OCI-LY3 (cell line): Measurements from ENCODE around the gene B4GALNT4.

Experiments used
- H2AFZ ChIP-seq: fragments of 200-600, 300-600 bp; shearing (Covaris generic); 2 replicates; pipeline ENCODE4 v1.6.0; 2014; ENCODE audit warnings: antibody characterized with exemption, low read depth, low read length
- H3K27ac ChIP-seq: fragments of 200-600, 300-600 bp; sonication (generic); 2 replicates; pipeline ENCODE4 v1.5.1; 2014; ENCODE audit warnings: mild to moderate bottlenecking, low read length, moderate library complexity, mixed read lengths
- H3K27me3 ChIP-seq: fragments of 200-600, 300-600 bp; sonication (generic); 2 replicates; pipeline ENCODE4 v1.6.1; 2014; ENCODE audit warnings: low read depth, low read length, mixed read lengths
- H3K36me3 ChIP-seq: fragments of 200-600, 300-600 bp; sonication (generic); replicated peaks from 2 replicates; pipeline ENCODE3; 2014; ENCODE audit warnings: low read depth, low read length, mixed read lengths
- H3K4me1 ChIP-seq: fragments of 300-600, 200-600 bp; sonication (generic); 2 replicates; pipeline ENCODE4 v1.6.1; 2014; ENCODE audit warnings: low read length, mixed read lengths
- H3K4me2 ChIP-seq: fragments of 200-600, 300-600 bp; sonication (generic); 2 replicates; pipeline ENCODE4 v1.6.1; 2014; ENCODE audit warnings: low read length, mixed read lengths
- H3K4me3 ChIP-seq: fragments of 300-600, 200-600 bp; sonication (generic); 2 replicates; pipeline ENCODE4 v1.5.1; 2014; ENCODE audit warnings: antibody characterized with exemption, mild to moderate bottlenecking, low read length, moderate library complexity
- H3K79me2 ChIP-seq: fragments of 300-600, 200-600 bp; shearing (Covaris generic); 2 replicates; pipeline ENCODE4 v1.6.1; 2014; ENCODE audit warnings: mild to moderate bottlenecking, low read length, mixed read lengths
- H3K9ac ChIP-seq: fragments of 300-600, 200-600 bp; shearing (Covaris generic); 2 replicates; pipeline ENCODE4 v1.6.0; 2014; ENCODE audit warnings: mild to moderate bottlenecking, low read length, moderate library complexity
- H3K9me3 ChIP-seq: fragments of 200-600, 300-600 bp; shearing (Covaris generic); 2 replicates; pipeline ENCODE4 v1.6.1; 2014; ENCODE audit warnings: low read length, mixed read lengths; ENCODE audit not compliant: insufficient read depth
- H4K20me1 ChIP-seq: fragments of 200-600, 300-600 bp; sonication (generic); 2 replicates; pipeline ENCODE4 v1.6.1; 2016; ENCODE audit warnings: low read length, mixed read lengths; ENCODE audit not compliant: insufficient read depth
- EZH2phosphoT487 ChIP-seq: fragments of 200-600 bp; shearing (Covaris generic); IDR thresholded peaks from 2 replicates; pipeline ENCODE4 v1.6.1; 2018; ENCODE audit warnings: antibody characterized with exemption, mixed run types, low read depth
- TF ChIP-seq, protein P1 (sequence below): fragments of 200-600, 300-600 bp; sonication (generic); IDR thresholded peaks from 2 replicates; pipeline ENCODE4 v1.5.1; 2014; ENCODE audit warnings: antibody characterized with exemption, low read length, low read depth

Gene B4GALNT4

DNA sequence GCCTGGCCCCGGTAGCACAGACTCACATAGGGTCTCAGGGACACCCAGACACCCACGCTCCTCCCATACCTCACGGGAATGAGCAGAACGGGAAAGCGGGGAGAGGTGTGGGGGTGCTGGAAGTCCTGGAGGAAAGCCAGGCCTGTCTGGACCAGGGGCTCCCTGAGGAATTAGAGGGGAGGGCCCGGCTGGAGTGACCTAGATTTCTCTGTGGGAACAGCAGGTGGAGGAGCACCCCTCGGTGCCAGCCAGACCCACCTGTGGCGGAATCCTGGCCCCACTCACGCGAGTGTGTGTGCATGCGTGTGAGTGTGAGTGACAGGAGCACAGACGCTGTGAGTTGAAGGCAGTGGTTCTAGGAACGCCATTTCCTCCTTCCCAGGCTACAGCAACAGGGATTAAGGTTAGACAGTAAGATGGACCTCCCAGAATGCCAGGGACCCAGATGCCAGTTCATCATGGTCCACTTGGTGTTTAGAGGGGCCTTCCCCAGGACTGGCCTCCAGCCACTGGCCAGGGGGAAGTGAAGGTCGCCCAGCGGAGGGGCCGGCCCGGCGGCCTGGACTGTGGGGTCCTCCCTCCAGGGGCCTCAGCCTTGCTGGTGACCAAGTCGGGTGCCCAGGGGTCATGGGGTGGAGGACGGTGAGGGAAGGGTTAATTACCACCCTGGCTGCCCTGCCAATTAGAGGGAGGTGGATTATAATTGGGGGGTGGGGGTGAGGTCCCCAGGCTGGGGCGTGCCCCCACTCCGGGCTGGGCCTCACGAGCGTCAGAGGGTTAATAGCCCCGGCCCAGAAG is 25.8 kb downstream of the B4GALNT4 start:
- Histone ChIP-seq H3K27me3 (0 out of 2 replicates have a peak, but pooled peaks cover 4% of the 10 kb centered on the region), H3K4me3 (no peak overlapping the region), H3K9me3 (no peaks in the 10 kb centered on the region), H3K27ac (no peak overlapping the region), H3K4me2 (no peak overlapping the region), H2AFZ (no peak overlapping the region), H3K4me1 (no peaks in the 10 kb centered on the region), H4K20me1 (no peaks in the 10 kb centered on the region), H3K79me2 (no peaks in the 10 kb centered on the region), H3K9ac (no peak overlapping the region), H3K36me3 (no peaks in the 10 kb centered on the region)
- TF ChIP-seq, protein P1, sequence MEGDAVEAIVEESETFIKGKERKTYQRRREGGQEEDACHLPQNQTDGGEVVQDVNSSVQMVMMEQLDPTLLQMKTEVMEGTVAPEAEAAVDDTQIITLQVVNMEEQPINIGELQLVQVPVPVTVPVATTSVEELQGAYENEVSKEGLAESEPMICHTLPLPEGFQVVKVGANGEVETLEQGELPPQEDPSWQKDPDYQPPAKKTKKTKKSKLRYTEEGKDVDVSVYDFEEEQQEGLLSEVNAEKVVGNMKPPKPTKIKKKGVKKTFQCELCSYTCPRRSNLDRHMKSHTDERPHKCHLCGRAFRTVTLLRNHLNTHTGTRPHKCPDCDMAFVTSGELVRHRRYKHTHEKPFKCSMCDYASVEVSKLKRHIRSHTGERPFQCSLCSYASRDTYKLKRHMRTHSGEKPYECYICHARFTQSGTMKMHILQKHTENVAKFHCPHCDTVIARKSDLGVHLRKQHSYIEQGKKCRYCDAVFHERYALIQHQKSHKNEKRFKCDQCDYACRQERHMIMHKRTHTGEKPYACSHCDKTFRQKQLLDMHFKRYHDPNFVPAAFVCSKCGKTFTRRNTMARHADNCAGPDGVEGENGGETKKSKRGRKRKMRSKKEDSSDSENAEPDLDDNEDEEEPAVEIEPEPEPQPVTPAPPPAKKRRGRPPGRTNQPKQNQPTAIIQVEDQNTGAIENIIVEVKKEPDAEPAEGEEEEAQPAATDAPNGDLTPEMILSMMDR: no peak
- TF ChIP-seq EZH2phosphoT487: no peak

DNA sequence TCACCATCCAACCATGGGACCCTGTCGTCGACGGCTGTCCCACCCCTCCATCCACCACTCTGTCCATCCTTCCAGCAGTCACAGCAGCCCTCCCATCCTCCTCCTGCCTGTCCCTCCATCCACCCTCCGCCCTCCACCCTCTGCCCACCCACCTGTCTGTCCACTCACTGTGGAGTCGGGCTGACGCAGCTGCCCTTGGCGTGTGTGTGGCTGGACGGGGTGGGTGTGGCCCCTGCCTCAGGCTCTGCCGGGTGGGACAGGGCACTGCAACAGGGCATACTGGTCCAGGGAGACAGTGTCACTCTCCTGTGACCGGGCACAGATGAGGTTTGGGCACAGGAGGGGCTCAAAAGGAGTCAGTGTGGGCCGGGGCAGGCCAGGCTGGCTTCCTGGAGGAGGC is 26.6 kb downstream of the B4GALNT4 start:
- Histone ChIP-seq H3K4me2 (no peak overlapping the region), H3K27ac (no peak overlapping the region), H2AFZ (no peak overlapping the region), H3K9ac (no peak overlapping the region), H3K36me3 (no peaks in the 10 kb centered on the region), H3K27me3 (0 out of 2 replicates have a peak, but pooled peaks cover 4% of the 10 kb centered on the region), H3K9me3 (no peaks in the 10 kb centered on the region), H3K79me2 (no peaks in the 10 kb centered on the region), H4K20me1 (no peaks in the 10 kb centered on the region), H3K4me3 (no peak overlapping the region), H3K4me1 (no peaks in the 10 kb centered on the region)
- no peak for TF ChIP-seq EZH2phosphoT487
- TF ChIP-seq, protein P1: no peak

DNA sequence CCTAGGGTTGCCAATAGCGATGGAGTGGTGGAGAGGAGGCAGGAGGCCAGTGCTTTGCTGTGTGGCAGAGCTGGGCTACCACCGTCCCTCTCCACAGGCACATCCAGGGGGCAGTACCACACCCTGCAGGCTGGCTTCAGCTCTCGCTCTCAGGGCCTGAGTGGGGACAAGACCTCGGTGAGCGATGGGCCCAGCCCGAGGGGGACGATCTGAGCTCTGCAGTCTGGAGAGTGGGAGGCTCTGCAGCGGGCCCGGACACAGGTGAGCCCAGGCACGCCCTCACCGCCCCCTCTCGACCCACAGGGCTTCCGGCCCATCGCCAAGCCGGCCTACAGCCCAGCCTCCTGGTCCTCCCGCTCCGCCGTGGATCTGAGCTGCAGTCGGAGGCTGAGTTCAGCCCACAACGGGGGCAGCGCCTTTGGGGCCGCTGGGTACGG is 27.2 kb downstream of the B4GALNT4 start:
- Histone ChIP-seq H4K20me1 (no peaks in the 10 kb centered on the region), H2AFZ (no peak overlapping the region), H3K36me3 (no peaks in the 10 kb centered on the region), H3K9me3 (no peaks in the 10 kb centered on the region), H3K9ac (peak overlapping the region; percentile 22; the same call in 1 of the 2 replicates), H3K4me2 (peak overlapping the region; percentile 70), H3K4me3 (peak overlapping the region; percentile 74), H3K27ac (no peak overlapping the region), H3K4me1 (no peaks in the 10 kb centered on the region), H3K79me2 (no peaks in the 10 kb centered on the region), H3K27me3 (0 out of 2 replicates have a peak, but pooled peaks cover 4% of the 10 kb centered on the region)
- TF ChIP-seq, protein P1: peak; percentile 37
- TF ChIP-seq EZH2phosphoT487: no peak

DNA sequence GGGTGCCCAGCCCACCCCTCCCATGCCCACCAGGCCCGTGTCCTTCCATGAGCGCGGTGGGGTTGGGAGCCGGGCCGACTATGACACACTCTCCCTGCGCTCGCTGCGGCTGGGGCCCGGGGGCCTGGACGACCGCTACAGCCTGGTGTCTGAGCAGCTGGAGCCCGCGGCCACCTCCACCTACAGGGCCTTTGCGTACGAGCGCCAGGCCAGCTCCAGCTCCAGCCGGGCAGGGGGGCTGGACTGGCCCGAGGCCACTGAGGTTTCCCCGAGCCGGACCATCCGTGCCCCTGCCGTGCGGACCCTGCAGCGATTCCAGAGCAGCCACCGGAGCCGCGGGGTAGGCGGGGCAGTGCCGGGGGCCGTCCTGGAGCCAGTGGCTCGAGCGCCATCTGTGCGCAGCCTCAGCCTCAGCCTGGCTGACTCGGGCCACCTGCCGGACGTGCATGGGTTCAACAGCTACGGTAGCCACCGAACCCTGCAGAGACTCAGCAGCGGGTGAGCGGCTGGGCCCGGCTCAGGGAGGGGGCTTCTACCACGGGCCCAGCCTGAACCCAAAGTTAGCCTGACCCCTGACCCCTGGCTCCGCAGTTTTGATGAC is 27.7 kb downstream of the B4GALNT4 start:
- H3K27ac ChIP-seq: no peak overlapping the region
- H3K27me3 ChIP-seq: 0 out of 2 replicates have a peak, but pooled peaks cover 4% of the 10 kb centered on the region
- no peaks in the 10 kb centered on the region for H3K4me1 ChIP-seq
- H3K9me3 ChIP-seq: no peaks in the 10 kb centered on the region
- H3K79me2 ChIP-seq: no peaks in the 10 kb centered on the region
- no peaks in the 10 kb centered on the region for H3K36me3 ChIP-seq
- H4K20me1 ChIP-seq: no peaks in the 10 kb centered on the region
- H3K4me3 ChIP-seq: peak overlapping the region; percentile 74
- H2AFZ ChIP-seq: no peak overlapping the region
- peak overlapping the region; percentile 22; the same call in 1 of the 2 replicates for H3K9ac ChIP-seq
- H3K4me2 ChIP-seq: peak overlapping the region; percentile 70
- no peak for TF ChIP-seq EZH2phosphoT487
- TF ChIP-seq, protein P1: peak; percentile 62
